HepG2 (cell line): ENCODE measurements around the gene ADAMTSL4. TPM values are rescaled to one million over a fixed set of nuclear protein-coding genes. Genes with fewer than 3 reads are reported as not detected.

ENCODE experiments used
- ATAC-seq: fragments of 200-7000 bp; cut with Tn5 transposase; 3 replicates; pipeline ENCODE4 v1.9.1; 2020; ENCODE audit warnings: mild to moderate bottlenecking, moderate library complexity
- BruUV-seq: library from RNA; stranded (reverse); fragments of 400-500 nt; replicated peaks from 2 replicates; lab custom pipeline; 2021; lab: Mats Ljungman, UMichigan
- CTCF ChIA-PET: fragments of 300-600 bp; formaldehyde crosslinking; extraction: SDS; loops from one replicate; lab custom pipeline; 2021; ENCODE audit warnings: low total read pairs, inconsistent platforms, low intra/inter-chr PET ratio; lab: Yijun Ruan, JAX
- POLR2A ChIA-PET: fragments of 350-600 bp; sonication (Branson Sonifier 250); formaldehyde crosslinking; loops from one replicate; lab custom pipeline; 2020; ENCODE audit warnings: antibody characterized with exemption, inconsistent platforms; lab: Yijun Ruan, JAX
- DNase-seq: peaks from one replicate; pipeline ENCODE4 v3.0.0-alpha.2; 2015; ENCODE audit warnings: low spot score
- FAIRE-seq: peaks from 3 replicates; lab custom pipeline; 2011; peaks lifted over from hg19 to GRCh38; lab: Jason Lieb, UNC
- H2AFZ ChIP-seq: one replicate; pipeline ENCODE4 v1.6.1; 2011; ENCODE audit warnings: low read length, inconsistent platforms
- H3K27ac ChIP-seq: fragments of 300-600 bp; 3 replicates; pipeline ENCODE4 v1.8.0; 2011; ENCODE audit warnings: mixed run types, mild to moderate bottlenecking, mixed read lengths, low read length, inconsistent platforms; ENCODE audit not compliant: insufficient read depth; ENCODE audit errors: extremely low read length
- H3K27me3 ChIP-seq, 2 experiments: fragments of 200-600 bp in 1 of 2; 2 replicates in 1 of 2; 3 replicates in 1 of 2; pipeline versions ENCODE4 v1.6.0 to v1.8.0; 2011; ENCODE audit warnings: low read length in 2 of 2, mild to moderate bottlenecking in 2 of 2, moderate library complexity in 2 of 2, inconsistent platforms in 1 of 2; ENCODE audit not compliant: insufficient read depth in 2 of 2, control insufficient read depth in 1 of 2
- H3K36me3 ChIP-seq, 2 experiments: fragments of 200-600 bp in 1 of 2; replicated peaks in 1 of 2; 2 replicates in 1 of 2; 3 replicates in 1 of 2; pipeline versions ENCODE4 v1.5.1 to v1.8.0; 2011; ENCODE audit warnings: low read length in 2 of 2, inconsistent platforms in 1 of 2; ENCODE audit not compliant: insufficient read depth in 2 of 2, control insufficient read depth in 1 of 2
- H3K4me1 ChIP-seq: 2 replicates; pipeline ENCODE4 v1.5.1; 2012; ENCODE audit warnings: low read length, inconsistent platforms; ENCODE audit not compliant: insufficient read depth
- H3K4me2 ChIP-seq: 2 replicates; pipeline ENCODE4 v1.6.0; 2011; ENCODE audit warnings: low read depth, low read length, inconsistent platforms
- H3K4me3 ChIP-seq, 3 experiments: fragments of 200-600 bp in 1 of 3; sonication (generic), shearing (Covaris generic) in 1 of 3; replicated peaks in 1 of 3; 2 replicates each; pipeline ENCODE4 v1.5.1; 2011 to 2016; ENCODE audit warnings: low read length in 3 of 3, inconsistent platforms in 2 of 3, low read depth in 2 of 3, mild to moderate bottlenecking in 2 of 3, control low read depth in 1 of 3, mixed read lengths in 1 of 3; ENCODE audit not compliant: insufficient read depth in 1 of 3
- H3K79me2 ChIP-seq: one replicate; pipeline ENCODE4 v1.6.1; 2011; ENCODE audit warnings: low read length, inconsistent platforms; ENCODE audit not compliant: insufficient read depth
- H3K9ac ChIP-seq: 2 replicates; pipeline ENCODE4 v1.6.0; 2011; ENCODE audit warnings: mild to moderate bottlenecking, low read depth, low read length, inconsistent platforms; ENCODE audit not compliant: insufficient read depth
- H3K9me3 ChIP-seq: 2 replicates; pipeline ENCODE4 v1.5.1; 2012; ENCODE audit warnings: mild to moderate bottlenecking, low read length
- H4K20me1 ChIP-seq: 2 replicates; pipeline ENCODE4 v1.6.0; 2011; ENCODE audit warnings: inconsistent platforms, mild to moderate bottlenecking, low read length, moderate library complexity; ENCODE audit not compliant: insufficient read depth
- ATF5 ChIP-seq: sonication (generic); formaldehyde crosslinking; IDR thresholded peaks from 2 replicates; pipeline ENCODE4 v1.4.0; 2020; ENCODE audit warnings: mild to moderate bottlenecking, low read depth, missing genetic modification reagents
- BORCS8-MEF2B ChIP-seq: sonication (generic); formaldehyde crosslinking; IDR thresholded peaks from 2 replicates; pipeline ENCODE4 v1.8.0; 2022; ENCODE audit warnings: mild to moderate bottlenecking, missing genetic modification reagents
- CTCF ChIP-seq: sonication (generic); formaldehyde crosslinking; IDR thresholded peaks from 2 replicates; pipeline ENCODE4 v1.5.0; 2020; ENCODE audit warnings: mild to moderate bottlenecking, missing genetic modification reagents, moderate library complexity
- HNRNPK ChIP-seq: fragments of 200-400 bp; formaldehyde crosslinking; IDR thresholded peaks from 2 replicates; pipeline ENCODE4 v1.6.1; 2018; ENCODE audit warnings: low read length, low read depth, moderate library complexity, mild to moderate bottlenecking; ENCODE audit not compliant: poor library complexity, severe bottlenecking
- PAXIP1 ChIP-seq: sonication (generic); formaldehyde crosslinking; conservative IDR thresholded peaks from 2 replicates; pipeline ENCODE4 v1.4.0; 2020; ENCODE audit warnings: mild to moderate bottlenecking, missing genetic modification reagents, moderate library complexity
- TFE3 ChIP-seq: IDR thresholded peaks from 2 replicates; pipeline ENCODE4 v1.6.1; 2016
- ZMYM4 ChIP-seq: sonication (generic); formaldehyde crosslinking; IDR thresholded peaks from 2 replicates; pipeline ENCODE4 v1.8.1; 2023; ENCODE audit warnings: mild to moderate bottlenecking, missing genetic modification reagents
- ZNF691 ChIP-seq: sonication (generic); formaldehyde crosslinking; IDR thresholded peaks from 2 replicates; pipeline ENCODE4 v1.4.0; 2020; ENCODE audit warnings: missing genetic modification reagents, low read depth, mild to moderate bottlenecking, borderline replicate concordance
- WGBS: methylation state at CpG from one replicate; pipeline ENCODE4 v1.1.6; 2017; ENCODE audit warnings: low lambda C conversion rate; 5-methylcytosine and 5-hydroxymethylcytosine counted together
- in situ Hi-C: cut with HindIII; loops from 2 replicates; pipeline ENCODE4 v1.10.0; 2017; ENCODE audit warnings: low pct_unique_long_range_greater_than_20kb; ENCODE audit not compliant: extremely low pct_ligation_motif_present
- intact Hi-C: fragments of 100-400 bp; cut with micrococcal nuclease; formaldehyde crosslinking; loops from one replicate; pipeline ENCODE4 v1.10.0; 2022; ENCODE audit not compliant: unreplicated experiment
- polyA plus RNA-seq, 8 experiments: library from polyadenylated mRNA; depleted of rRNA in 3 of 8; stranded (reverse) in 7 of 8; unstranded in 1 of 8; fragments of >200 nt; fragmentation: Illumina TruSeq in 4 of 8; extraction: Trizol in 4 of 8; gene quantifications; 2 replicates each; pipeline versions ENCODE4 v1.2.1 to v1.2.3, GENCODE V29; 2011 to 2016; ENCODE audit warnings: low read depth in 4 of 8, missing spikeins in 1 of 8, mixed read lengths in 1 of 8; ENCODE audit not compliant: insufficient read depth in 1 of 8
- total RNA-seq, 5 experiments: library from RNA; depleted of rRNA; stranded (reverse); fragments of >200 nt; fragmentation: Illumina TruSeq; extraction: Trizol; gene quantifications; 2 replicates each; pipeline ENCODE4 v1.2.3, GENCODE V29; 2016; ENCODE audit warnings: low read depth in 1 of 5

The ADAMTSL4 gene
- total and polyA plus RNA-seq, 2 of the 13 experiments (the other 11 are each of a cell fraction or from before 2014, with no cell fraction given) = 3.9 to 16.4 TPM

GRCh38 chr1:150596095-150596892 lies 47.1 kb downstream of the ADAMTSL4 start:
- no peak for ATAC-seq
- H3K4me3 ChIP-seq = no peak overlapping the region
- intact Hi-C loops (no loop called here), in situ Hi-C loops (no loop called here)
- H3K4me1 ChIP-seq = peaks cover 46% of the 10 kb centered on the region
- H3K27ac ChIP-seq = no peak overlapping the region
- no peaks in the 10 kb centered on the region for H3K27me3 ChIP-seq
- no peaks in the 10 kb centered on the region for H3K79me2 ChIP-seq
- DNase-seq = no peak
- peaks cover 0 to 1% of the 10 kb centered on the region in 2 experiments; a peak in 2 of 5 replicates for H3K36me3 ChIP-seq
- POLR2A ChIA-PET = interaction anchor here (1.1 to 4.3 kb wide), 6 partner anchors 16 to 33 kb away, joined by 3 to 27 read pairs (median 5); partner anchors contain the start of gene MCL1
- no peak overlapping the region for H3K4me2 ChIP-seq
- no peak overlapping the region for H3K9ac ChIP-seq
- CTCF ChIA-PET = no interaction called here
- FAIRE-seq = no peak
- no peaks in the 10 kb centered on the region for H4K20me1 ChIP-seq
- H2AFZ ChIP-seq = no peak overlapping the region
- TF ChIP-seq ZMYM4 (CRISPR knock-in tag) (no peak), HNRNPK (no peak), CTCF (CRISPR knock-in tag) (no peak), BORCS8-MEF2B (no peak), TFE3 (no peak), ZNF691 (CRISPR knock-in tag) (no peak), ATF5 (CRISPR knock-in tag) (no peak), PAXIP1 (CRISPR knock-in tag) (no peak)
- no TSS peak for BruUV-seq
- WGBS = 93% methylated on average over 7 of the region's 7 CpGs
- no peaks in the 10 kb centered on the region for H3K9me3 ChIP-seq
